ENCODE measurements around the gene STK17B.

The STK17B gene

DNA sequence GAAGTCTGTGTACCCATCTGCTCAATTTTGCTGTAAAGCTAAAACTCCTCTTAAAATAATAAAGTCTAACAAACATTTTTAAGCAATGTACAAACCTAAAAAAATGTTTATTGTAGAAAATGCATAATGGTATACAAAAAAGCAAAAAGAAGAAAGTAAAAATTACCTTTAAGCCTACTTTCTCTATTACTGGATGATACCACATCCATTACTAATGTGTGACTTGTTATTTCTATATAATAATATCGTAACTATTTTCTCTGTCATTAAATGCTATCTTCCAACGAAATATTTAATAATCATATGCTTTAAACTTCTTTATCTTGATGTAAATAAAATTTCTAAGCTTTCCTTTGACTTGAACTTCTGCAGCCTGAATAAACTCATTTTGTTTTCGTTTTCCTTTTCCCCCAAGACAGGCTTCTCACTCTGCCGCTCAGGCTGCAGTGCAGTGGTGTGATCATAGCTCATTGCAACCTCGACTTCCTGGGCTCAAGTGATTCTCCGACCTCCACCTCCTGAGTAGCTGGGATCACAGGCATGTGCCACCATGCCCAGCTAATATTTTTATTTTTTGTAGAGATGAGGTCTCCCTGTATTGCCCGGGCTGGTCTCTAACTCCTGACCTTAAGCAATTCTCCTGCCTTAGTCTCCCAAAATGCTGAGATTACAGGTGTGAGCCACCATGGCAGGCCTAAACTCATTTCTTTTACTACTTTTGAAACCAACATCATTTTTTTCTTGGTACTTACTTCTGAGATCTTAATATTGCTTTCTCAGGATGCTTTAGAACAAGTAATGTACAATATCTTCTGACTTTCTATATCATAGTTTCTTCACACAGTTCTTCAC, 84.6 kb downstream of the STK17B start:
- TF ChIP-seq, protein P1, sequence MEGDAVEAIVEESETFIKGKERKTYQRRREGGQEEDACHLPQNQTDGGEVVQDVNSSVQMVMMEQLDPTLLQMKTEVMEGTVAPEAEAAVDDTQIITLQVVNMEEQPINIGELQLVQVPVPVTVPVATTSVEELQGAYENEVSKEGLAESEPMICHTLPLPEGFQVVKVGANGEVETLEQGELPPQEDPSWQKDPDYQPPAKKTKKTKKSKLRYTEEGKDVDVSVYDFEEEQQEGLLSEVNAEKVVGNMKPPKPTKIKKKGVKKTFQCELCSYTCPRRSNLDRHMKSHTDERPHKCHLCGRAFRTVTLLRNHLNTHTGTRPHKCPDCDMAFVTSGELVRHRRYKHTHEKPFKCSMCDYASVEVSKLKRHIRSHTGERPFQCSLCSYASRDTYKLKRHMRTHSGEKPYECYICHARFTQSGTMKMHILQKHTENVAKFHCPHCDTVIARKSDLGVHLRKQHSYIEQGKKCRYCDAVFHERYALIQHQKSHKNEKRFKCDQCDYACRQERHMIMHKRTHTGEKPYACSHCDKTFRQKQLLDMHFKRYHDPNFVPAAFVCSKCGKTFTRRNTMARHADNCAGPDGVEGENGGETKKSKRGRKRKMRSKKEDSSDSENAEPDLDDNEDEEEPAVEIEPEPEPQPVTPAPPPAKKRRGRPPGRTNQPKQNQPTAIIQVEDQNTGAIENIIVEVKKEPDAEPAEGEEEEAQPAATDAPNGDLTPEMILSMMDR (IDR thresholded peaks at IDR 0.05; ENCODE audit: poor library complexity, severe bottlenecking), result no peak
- Histone ChIP-seq H3K4me3 (ENCODE audit: severe bottlenecking) (no peak overlapping the region), H3K36me3 (ENCODE audit: low read depth) (no peaks in the 10 kb centered on the region), H3K27ac (ENCODE audit: poor library complexity, severe bottlenecking) (no peak overlapping the region), H3K4me1 (ENCODE audit: insufficient read depth, poor library complexity, severe bottlenecking) (peaks cover 3% of the 10 kb centered on the region), H3K9me3 (ENCODE audit: severe bottlenecking) (no peaks in the 10 kb centered on the region), H3K27me3 (ENCODE audit: insufficient read depth, poor library complexity, severe bottlenecking) (no peaks in the 10 kb centered on the region)
- DNase-seq (ENCODE audit: low spot score) (no peak), ATAC-seq (ENCODE audit: low read depth) (no peak)

DNA sequence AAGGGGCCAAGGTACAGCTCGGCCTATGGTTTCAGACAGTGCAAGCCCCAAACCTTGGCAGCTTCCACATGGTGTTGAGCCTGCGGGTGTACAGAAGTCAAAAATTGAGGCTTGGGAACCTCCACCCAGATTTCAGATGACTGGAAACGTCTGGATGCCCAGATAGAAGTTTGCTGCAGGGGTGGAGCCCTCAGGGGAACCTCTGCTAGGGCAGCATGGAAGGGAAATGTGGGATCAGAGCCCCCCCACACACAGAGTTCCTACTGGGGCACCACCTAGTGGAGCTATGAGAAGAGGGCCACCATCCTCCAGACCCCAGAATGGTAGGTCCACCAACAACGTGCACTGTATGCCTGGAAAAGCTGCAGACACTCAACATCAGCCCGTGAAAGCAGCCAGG, 87.8 kb downstream of the STK17B start:
- ATAC-seq (ENCODE audit: low read depth), result no peak

More for the DNA sequence above, 87.8 kb downstream of the STK17B start:
- TF ChIP-seq, protein P1 (IDR thresholded peaks at IDR 0.05; ENCODE audit: poor library complexity, severe bottlenecking), result no peak
- Histone ChIP-seq H3K27me3 (ENCODE audit: insufficient read depth, poor library complexity, severe bottlenecking) (no peaks in the 10 kb centered on the region), H3K9me3 (ENCODE audit: severe bottlenecking) (no peaks in the 10 kb centered on the region), H3K4me1 (ENCODE audit: insufficient read depth, poor library complexity, severe bottlenecking) (peaks cover 6% of the 10 kb centered on the region), H3K4me3 (ENCODE audit: severe bottlenecking) (no peak overlapping the region), H3K27ac (ENCODE audit: poor library complexity, severe bottlenecking) (no peak overlapping the region), H3K36me3 (ENCODE audit: low read depth) (no peaks in the 10 kb centered on the region)
- DNase-seq (ENCODE audit: low spot score), result no peak

Data from RWPE2 (cell line).